Measurements from ENCODE around the gene P3H2.

DNA sequence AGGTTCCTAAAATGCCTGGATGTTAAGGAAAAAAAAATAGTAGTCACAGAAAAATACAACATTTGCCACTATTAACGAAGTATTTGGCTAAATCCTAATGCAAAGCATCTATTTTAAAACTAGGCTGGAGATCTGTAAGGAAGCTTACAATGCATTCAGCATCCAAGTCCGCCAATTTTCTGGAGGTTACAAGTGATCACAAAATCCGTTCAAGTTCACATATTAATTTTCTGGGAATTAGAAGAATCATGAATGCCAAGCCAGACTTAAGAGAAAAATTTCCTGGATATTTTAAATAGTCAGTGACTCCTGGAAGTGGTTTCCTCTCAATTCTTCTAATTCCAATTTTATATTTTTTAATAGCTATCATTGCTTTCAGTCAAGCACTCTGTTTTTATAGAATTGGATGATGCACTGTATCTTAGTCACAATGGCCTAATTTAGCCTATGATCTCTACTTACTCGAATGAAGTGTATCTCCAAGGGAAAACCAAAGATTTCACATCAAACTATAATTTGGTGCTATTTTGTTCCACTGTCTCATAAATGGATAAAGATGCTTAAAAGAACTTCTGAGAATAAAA is 60.4 kb downstream of the P3H2 start:
- TF ChIP-seq, protein P1, sequence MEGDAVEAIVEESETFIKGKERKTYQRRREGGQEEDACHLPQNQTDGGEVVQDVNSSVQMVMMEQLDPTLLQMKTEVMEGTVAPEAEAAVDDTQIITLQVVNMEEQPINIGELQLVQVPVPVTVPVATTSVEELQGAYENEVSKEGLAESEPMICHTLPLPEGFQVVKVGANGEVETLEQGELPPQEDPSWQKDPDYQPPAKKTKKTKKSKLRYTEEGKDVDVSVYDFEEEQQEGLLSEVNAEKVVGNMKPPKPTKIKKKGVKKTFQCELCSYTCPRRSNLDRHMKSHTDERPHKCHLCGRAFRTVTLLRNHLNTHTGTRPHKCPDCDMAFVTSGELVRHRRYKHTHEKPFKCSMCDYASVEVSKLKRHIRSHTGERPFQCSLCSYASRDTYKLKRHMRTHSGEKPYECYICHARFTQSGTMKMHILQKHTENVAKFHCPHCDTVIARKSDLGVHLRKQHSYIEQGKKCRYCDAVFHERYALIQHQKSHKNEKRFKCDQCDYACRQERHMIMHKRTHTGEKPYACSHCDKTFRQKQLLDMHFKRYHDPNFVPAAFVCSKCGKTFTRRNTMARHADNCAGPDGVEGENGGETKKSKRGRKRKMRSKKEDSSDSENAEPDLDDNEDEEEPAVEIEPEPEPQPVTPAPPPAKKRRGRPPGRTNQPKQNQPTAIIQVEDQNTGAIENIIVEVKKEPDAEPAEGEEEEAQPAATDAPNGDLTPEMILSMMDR (IDR thresholded peaks at IDR 0.05 in 4 of 5, conservative IDR thresholded peaks at IDR 0.05 in 1 of 5): no peak
- no peak for TF ChIP-seq POLR2A (IDR thresholded peaks at IDR 0.05)

All from gastrocnemius medialis (tissue), 4 donors.